ENCODE data around the gene PDZD2.
"Not testable (repeated sequence)": the region's sequence is repeated elsewhere in the genome, so short reads cannot be mapped to it uniquely, and the experiment has no call there.

PDZD2 gene

GRCh38 chr5:31937703-31938102 is 298.8 kb downstream of the PDZD2 start:
- DNase-seq: no peak

- DNase-seq: no peak
Observed at GRCh38 chr5:31939151-31939550, 300.2 kb downstream of the PDZD2 start.

DNA sequence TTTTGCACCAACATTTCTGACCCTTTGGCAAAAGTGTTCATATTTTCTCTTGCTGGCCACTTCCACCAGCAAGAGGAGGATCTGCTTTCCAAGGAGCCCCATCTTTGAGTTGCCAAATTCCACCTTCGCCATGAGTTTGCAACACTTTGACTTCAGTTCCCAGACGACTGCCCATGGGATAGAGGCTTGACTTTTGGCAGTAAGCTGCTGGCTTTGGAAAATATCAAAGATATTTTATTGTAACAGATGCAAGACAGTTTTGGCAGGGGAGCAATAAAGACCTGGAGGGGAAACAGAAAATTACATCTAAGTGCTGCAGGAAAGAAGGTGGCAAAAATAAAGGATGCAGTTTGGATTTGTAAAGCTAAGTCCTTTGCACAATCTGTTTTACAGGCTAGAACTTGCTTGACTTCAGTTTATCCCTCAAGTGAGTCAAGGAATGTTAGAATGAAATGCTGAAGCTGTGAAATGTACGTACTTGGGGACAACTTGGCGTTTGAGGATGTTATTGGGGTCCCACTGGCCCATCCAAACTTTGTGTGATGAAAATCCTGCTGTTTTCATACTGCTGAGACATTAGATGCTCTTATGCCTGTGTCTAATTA is 302.3 kb downstream of the PDZD2 start:
- no peak for DNase-seq

GRCh38 chr5:31942546-31942945 is 303.6 kb downstream of the PDZD2 start:
- no peak for DNase-seq

- DNase-seq: peak; percentile 86
Observed at GRCh38 chr5:31944684-31945445, 305.9 kb downstream of the PDZD2 start.

DNA sequence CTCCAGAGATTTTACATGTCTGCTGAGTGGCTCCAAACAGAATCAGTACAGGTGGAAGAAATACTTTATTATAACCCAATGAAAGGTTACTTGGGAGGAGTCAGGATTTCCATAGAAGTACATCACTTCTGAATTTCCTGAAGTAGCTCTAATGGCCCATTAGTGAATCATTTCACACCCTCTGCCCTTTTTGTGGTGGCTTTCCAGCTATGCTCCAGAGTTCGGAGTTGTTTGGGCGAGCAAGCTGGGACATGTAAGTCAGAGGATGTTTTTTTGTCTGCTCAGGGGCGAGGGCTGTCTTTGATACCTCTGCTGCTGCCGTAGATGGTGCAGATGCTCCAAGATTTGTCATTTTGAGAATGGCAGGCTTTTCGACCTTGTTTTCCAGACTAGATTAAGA is 309.1 kb downstream of the PDZD2 start:
- DNase-seq: no peak

DNA sequence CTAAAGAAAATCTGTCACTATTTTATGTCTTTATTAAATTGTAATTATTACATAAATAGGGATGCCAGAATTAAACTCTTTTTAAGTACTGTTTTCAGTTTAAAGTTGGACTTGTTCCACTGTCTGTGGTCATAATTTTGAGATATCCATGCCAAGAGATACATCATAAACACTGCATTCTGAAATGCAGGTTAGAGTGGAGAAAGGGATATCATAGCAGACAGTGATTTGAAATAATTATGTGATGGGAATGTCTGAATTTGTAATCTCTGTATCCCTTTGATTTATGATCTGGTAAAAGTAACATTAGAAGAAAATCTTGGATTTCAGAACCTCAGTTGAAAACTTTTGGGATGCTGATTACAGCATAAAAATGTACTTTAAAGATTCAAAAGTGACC is 313.1 kb downstream of the PDZD2 start:
- no peak for DNase-seq

- DNase-seq: no peak
Observed at GRCh38 chr5:31954091-31954490, 315.2 kb downstream of the PDZD2 start.

- DNase-seq: no peak
Observed at GRCh38 chr5:31957151-31957550, 318.2 kb downstream of the PDZD2 start.

DNA sequence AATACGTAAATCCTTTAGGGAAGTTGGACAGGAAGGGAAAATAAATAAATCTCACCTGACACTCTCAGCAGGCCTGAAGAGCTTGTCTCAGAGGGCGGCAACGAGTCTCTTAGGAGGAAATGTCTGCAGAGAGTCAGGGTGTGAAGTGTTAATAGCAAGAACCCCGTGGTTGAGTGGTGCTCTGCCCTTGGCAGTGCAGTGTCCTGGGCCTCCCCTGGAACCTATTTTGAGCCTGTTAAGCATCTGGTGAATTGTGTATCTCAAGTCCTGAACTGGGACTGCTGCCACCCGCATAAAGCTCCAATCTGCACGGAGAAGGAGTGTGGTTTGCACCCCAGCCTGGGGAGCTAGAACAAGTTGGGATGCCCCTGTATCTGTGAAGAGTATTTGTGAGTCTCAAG is 323.4 kb downstream of the PDZD2 start:
- no peak for DNase-seq

- no peak for DNase-seq
Observed at GRCh38 chr5:31962871-31963307, 324.0 kb downstream of the PDZD2 start.

- no peak for DNase-seq
Observed at GRCh38 chr5:31963358-31964006, 324.6 kb downstream of the PDZD2 start.

DNA sequence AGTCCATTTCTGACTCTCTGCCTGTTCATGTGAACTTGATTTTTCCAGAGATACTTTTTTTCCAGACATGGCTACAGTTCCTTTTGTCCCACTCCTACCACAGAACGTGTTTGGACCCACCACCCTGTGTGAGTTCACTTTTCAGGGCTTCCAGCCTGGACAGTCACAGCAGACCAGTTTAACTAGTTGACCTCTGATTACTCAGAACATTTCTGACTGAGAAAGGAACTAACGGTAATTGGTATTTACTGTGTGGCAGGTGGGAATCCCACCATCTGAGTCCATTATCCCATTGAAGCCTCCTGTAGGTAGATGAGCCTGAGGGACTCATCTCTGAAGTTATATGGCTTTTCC is 325.1 kb downstream of the PDZD2 start:
- DNase-seq: no peak

DNA sequence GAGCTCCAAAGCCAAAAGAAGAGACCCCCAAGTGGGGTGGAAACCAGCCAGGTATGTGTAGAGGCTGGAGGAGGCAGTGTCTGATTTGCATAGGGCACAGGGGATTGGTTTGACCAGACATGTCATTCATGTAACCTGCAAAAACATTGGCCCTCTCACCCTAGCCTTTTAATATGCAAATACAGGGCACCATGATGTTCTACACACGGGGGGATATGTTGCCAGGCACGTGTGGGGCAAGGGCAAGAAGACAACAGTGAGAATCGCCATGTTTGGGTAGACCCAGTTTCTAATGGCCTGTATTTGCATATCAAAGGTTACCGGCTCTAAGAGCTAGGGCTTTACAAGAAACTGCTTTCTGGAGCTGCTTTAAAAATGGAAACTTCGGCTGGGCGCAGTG is 326.3 kb downstream of the PDZD2 start:
- no peak for DNase-seq

DNA sequence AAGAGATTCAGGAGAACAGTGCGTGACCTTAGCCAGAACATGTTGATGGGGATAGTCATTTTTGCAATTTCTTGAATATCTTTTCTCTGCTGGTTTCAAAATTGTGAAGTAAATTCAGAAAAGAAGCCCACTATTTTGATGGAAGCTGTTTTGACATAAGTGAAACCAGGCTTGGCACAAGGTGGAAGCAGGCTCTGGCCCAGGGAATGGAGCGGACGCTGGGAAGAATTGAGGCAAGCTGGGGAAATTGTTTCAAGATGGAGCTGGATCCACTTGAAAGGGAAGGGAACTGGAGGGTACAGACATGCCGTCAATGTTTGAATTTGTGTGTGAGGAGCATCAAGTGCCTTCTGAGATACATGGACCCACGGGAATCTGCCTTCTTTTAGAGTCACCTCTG is 328.0 kb downstream of the PDZD2 start:
- DNase-seq: no peak

DNA sequence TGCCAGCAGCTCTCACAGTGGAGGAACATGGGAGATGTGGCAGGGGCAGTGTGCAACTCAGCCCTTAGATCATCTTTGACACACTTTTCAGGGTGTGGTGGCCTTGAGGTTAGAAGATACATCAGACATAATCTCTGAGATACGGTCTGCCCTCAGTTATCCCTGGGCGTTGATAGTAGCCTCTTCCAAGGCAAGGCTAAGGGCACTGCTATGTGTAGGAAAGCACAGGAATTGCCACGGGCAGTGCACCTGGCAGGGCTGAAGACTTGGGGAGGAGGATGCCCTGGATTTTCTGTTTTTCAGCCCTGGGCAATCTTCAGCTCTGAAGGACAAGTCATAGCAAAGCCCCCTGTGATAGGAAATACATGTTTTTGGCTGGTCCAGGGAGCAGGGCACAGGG is 328.5 kb downstream of the PDZD2 start:
- no peak for DNase-seq

GRCh38 chr5:31972558-31972957 is 333.6 kb downstream of the PDZD2 start:
- DNase-seq: no peak

DNA sequence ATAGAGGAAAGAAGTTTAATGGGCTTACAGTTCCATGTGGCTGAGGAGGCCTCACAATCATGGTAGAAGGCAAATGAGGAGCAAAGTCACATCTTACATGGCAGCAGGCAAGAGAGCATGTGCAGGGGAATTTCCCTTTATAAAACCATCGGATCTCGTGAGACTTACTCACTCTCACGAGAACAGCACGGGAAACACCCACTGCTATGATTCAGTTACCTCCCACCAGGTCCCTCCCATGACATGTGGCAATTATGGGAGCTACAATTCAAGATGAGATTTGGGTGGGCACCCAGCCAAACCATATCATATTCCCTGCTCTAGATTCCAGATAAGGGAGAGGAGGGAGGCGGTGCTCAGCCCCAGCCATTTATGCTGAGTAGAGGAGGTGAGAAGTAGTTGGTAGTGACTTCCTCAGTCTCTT is 336.3 kb downstream of the PDZD2 start:
- not testable (repeated sequence) for DNase-seq

DNA sequence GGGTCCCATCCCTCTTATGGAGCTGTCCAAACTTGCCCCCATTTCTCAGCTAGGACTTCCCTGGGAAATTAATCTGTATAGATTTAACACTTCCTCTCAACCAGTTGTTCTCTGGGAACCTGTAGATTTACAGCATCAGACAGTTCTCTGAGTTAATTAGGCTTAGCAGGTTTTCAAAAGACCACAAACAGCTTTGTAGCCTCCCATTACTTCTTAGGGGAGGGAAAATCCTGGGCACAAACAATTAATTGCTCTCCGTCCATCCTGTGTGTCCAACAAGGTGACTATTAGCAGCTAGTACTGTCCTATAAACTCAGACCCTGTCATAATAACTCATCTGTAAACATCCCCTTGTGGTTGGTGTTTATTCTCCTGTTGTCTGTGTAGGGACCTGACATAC is 337.2 kb downstream of the PDZD2 start:
- no peak for DNase-seq

DNA sequence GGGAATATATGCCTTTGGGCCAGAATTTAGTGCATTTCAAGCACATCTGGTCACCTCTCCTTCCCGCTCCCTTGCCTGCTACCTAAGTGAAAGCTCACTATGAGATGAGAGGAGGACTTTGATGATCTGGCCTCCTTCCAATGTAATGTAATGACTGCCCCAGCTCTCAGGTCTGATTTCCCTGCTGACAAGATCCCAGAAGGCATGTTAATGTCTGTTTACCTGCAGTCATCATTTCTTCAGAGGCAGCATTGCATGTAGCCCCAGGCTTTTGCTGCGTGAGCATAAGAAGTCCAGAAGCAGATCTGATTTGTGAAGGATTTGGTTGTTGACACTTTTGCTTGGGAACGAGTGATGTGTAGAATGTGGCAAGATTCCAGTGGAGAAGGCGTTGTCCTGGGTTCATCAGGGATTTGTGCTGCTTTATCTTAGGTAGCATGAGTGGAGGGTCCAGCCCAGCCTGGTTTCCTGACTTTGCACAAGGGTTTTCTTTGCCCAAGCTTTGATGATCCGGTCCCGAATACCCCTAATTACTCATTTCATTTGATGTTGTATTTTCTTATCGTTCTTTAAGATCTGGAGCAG is 342.5 kb downstream of the PDZD2 start:
- DNase-seq: no peak

- no peak for DNase-seq
Observed at GRCh38 chr5:31982027-31982426, 343.1 kb downstream of the PDZD2 start.

GRCh38 chr5:31982621-31983020 is 343.7 kb downstream of the PDZD2 start:
- DNase-seq: no peak

DNA sequence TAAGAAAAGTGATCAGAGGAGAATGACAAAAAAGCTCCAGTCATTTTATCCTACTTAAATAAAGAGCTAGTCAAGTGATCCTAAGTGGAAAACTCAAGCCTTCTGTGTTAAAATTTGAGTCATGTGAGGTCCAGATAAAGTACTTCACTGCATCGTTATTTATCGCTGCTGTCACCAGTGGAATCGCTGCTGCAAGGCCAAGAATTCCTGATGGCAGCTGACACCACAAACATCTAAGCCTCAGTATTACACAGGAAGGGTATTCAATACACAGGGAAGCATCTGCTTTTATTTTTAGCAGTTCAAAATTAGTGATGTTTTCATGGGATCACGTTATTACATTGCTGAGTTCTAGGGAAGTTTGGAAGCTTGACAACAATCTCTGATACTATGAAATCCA is 344.9 kb downstream of the PDZD2 start:
- DNase-seq: no peak

GRCh38 chr5:31984691-31985090 is 345.8 kb downstream of the PDZD2 start:
- DNase-seq: no peak
